ENCODE data around the gene ACCS. TPM values are rescaled to one million over a fixed set of nuclear protein-coding genes. Genes with fewer than 3 reads are reported as not detected.

The ACCS gene
- total RNA-seq, 4 donors from 2014 or later = 17.4 to 54.1 (median 30.1) TPM

DNA sequence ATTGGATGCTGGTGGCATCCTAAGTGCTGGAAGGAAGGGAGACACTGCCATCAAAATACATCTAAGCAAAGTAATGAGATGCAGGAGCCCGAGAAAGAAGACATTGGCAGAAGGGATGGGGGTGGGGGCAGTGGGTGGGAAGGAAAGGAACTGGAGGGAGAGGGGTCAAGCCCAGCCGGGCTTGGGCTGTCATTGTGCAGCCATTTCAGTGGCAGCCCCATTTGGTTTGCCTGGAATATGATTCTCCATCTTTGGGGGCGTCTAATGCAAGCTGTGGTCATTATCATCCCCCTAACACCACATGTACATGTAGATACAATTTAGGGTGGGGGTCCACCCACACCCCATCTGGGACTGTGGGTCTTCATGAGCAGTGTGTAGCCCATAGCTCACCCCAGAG, 32.2 kb upstream of the ACCS start:
- Histone ChIP-seq H3K4me1 (peaks cover 9% of the 10 kb centered on the region), H3K36me3 (no peaks in the 10 kb centered on the region), H3K4me3 (no peak overlapping the region), H3K27me3 (peaks cover 5% of the 10 kb centered on the region), H3K27ac (no peak overlapping the region), H3K9me3 (no peaks in the 10 kb centered on the region)
- DNase-seq (ENCODE audit: low spot score in 2 of 2) = peak in 1 of 2 donors; percentile 29
- no peak for TF ChIP-seq POLR2AphosphoS5 (IDR thresholded peaks at IDR 0.05)
- no peak for TF ChIP-seq EP300 (IDR thresholded peaks at IDR 0.05)
- TF ChIP-seq CTCF (IDR thresholded peaks at IDR 0.05) = no peak
- no peak for TF ChIP-seq POLR2A (IDR thresholded peaks at IDR 0.05)
- WGBS = 42% methylated on average over 3 of the region's 3 CpGs

GRCh38 chr11:44034639-44035038, 31.4 kb upstream of the ACCS start:
- peak in 1 of 2 donors; percentile 18 for DNase-seq (ENCODE audit: low spot score in 2 of 2)

GRCh38 chr11:44036811-44037657, 29.0 kb upstream of the ACCS start:
- Histone ChIP-seq H3K4me1 (peaks cover 9% of the 10 kb centered on the region), H3K4me3 (no peak overlapping the region), H3K27ac (no peak overlapping the region), H3K27me3 (peaks cover 5% of the 10 kb centered on the region), H3K9me3 (peaks cover 5% of the 10 kb centered on the region), H3K36me3 (no peaks in the 10 kb centered on the region)
- DNase-seq (ENCODE audit: low spot score in 2 of 2) = peak; percentile 82
- WGBS = 32% methylated on average over 5 of the region's 12 CpGs
- TF ChIP-seq POLR2A (IDR thresholded peaks at IDR 0.05) (no peak), EP300 (IDR thresholded peaks at IDR 0.05) (no peak), CTCF (IDR thresholded peaks at IDR 0.05) (peak; percentile 34 to 62), POLR2AphosphoS5 (IDR thresholded peaks at IDR 0.05) (no peak)

More at GRCh38 chr11:44034639-44035038, 31.4 kb upstream of the ACCS start:
- peaks cover 5% of the 10 kb centered on the region for H3K27me3 ChIP-seq
- H3K4me1 ChIP-seq = peaks cover 9% of the 10 kb centered on the region
- no peak overlapping the region for H3K27ac ChIP-seq
- H3K9me3 ChIP-seq = no peaks in the 10 kb centered on the region
- H3K36me3 ChIP-seq = no peaks in the 10 kb centered on the region
- TF ChIP-seq CTCF (IDR thresholded peaks at IDR 0.05) = no peak
- TF ChIP-seq POLR2A (IDR thresholded peaks at IDR 0.05) = no peak
- no peak for TF ChIP-seq EP300 (IDR thresholded peaks at IDR 0.05)
- TF ChIP-seq POLR2AphosphoS5 (IDR thresholded peaks at IDR 0.05) = no peak
- no peak overlapping the region for H3K4me3 ChIP-seq

DNA sequence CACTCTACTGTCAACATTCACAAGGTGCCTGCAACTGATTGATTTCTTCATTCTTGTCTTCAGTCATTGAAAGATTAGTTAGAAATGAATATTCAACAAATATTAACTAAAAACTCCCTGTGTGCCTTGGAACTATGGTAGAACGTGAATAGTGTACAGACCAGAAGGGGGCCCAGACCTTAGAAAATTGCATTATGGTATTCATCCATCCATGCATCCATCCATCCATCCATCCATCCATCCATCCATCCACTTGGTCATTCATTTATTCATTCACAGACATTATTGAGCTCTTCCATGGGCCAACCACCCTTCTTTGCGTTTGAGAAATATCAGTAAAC, 28.4 kb upstream of the ACCS start:
- WGBS = 89% methylated on average over 2 of the region's 2 CpGs
- peaks cover 6% of the 10 kb centered on the region for H3K4me1 ChIP-seq
- TF ChIP-seq POLR2A (IDR thresholded peaks at IDR 0.05) (no peak), POLR2AphosphoS5 (IDR thresholded peaks at IDR 0.05) (no peak), CTCF (IDR thresholded peaks at IDR 0.05) (no peak), EP300 (IDR thresholded peaks at IDR 0.05) (no peak)

DNA sequence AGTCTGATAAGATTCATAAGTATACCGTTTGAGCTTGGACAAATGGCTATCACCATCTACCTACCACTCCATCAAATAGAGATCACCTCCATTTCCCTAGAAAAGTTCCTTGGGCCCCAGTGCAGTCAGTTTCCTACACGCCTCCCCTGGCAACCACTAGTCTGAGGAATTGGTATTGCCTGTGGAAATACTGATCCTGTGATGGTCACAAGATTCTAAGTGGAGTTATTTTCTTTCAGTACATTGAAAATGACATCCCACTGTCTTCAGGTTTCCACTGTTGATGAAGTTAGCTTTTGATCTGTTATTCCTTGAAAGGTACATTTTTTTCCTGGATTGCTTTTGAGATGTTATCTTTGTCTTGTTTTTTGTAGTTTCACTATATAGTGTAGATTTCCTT, 22.9 kb upstream of the ACCS start:
- no peak for DNase-seq (ENCODE audit: low spot score in 2 of 2)
- peaks cover 3% of the 10 kb centered on the region for H3K27me3 ChIP-seq
- peaks cover 5% of the 10 kb centered on the region for H3K9me3 ChIP-seq
- no peak overlapping the region for H3K27ac ChIP-seq
- H3K36me3 ChIP-seq = no peaks in the 10 kb centered on the region
- H3K4me3 ChIP-seq = no peak overlapping the region
- TF ChIP-seq POLR2AphosphoS5 (IDR thresholded peaks at IDR 0.05) (no peak), EP300 (IDR thresholded peaks at IDR 0.05) (no peak), POLR2A (IDR thresholded peaks at IDR 0.05) (no peak)
- no peaks in the 10 kb centered on the region for H3K4me1 ChIP-seq
- WGBS = 81% methylated on average over 2 of the region's 2 CpGs

More for the DNA sequence above, 28.4 kb upstream of the ACCS start:
- Histone ChIP-seq H3K9me3 (peaks cover 5% of the 10 kb centered on the region), H3K27ac (no peak overlapping the region), H3K36me3 (no peaks in the 10 kb centered on the region), H3K27me3 (peaks cover 5% of the 10 kb centered on the region), H3K4me3 (no peak overlapping the region)
- no peak for DNase-seq (ENCODE audit: low spot score in 2 of 2)

All from suprapubic skin (tissue), 4 donors.